D721Med (cell line): ENCODE measurements around the gene GUCD1.
"Not testable (repeated sequence)": the region's sequence is repeated elsewhere in the genome, so short reads cannot be mapped to it uniquely, and the experiment has no call there.

ENCODE experiments used
- DNase-seq: peaks from one replicate; pipeline ENCODE4 v3.0.0; 2011; ENCODE audit warnings: low spot score; ENCODE audit not compliant: insufficient read length
- FAIRE-seq: peaks from 2 replicates; lab custom pipeline; 2011; peaks lifted over from hg19 to GRCh38; lab: Jason Lieb, UNC
- CTCF ChIP-seq: IDR thresholded peaks from 2 replicates; pipeline ENCODE4 v1.5.1; 2012; ENCODE audit warnings: mild to moderate bottlenecking, control low read depth; ENCODE audit not compliant: insufficient read depth; ENCODE audit errors: missing control alignments

The GUCD1 gene

GRCh38 chr22:24595863-24596262 lies 40.9 kb upstream of the GUCD1 start:
- DNase-seq (no peak), FAIRE-seq (no peak)
- TF ChIP-seq CTCF, result no peak

GRCh38 chr22:24595228-24595627 lies 40.3 kb upstream of the GUCD1 start:
- TF ChIP-seq CTCF, result no peak
- DNase-seq, result no peak
- FAIRE-seq, result no peak

- no peak for DNase-seq
- no peak for TF ChIP-seq CTCF
- FAIRE-seq, result no peak
These were observed 39.7 kb upstream of the GUCD1 start for GRCh38 chr22:24594569-24595120.

GRCh38 chr22:24593836-24594568 lies 39.1 kb upstream of the GUCD1 start:
- TF ChIP-seq CTCF, result no peak
- FAIRE-seq (no peak), DNase-seq (no peak)

- not testable (repeated sequence) for DNase-seq, FAIRE-seq
These were observed 38.6 kb upstream of the GUCD1 start for GRCh38 chr22:24593559-24593835.

- TF ChIP-seq CTCF, result no peak
- no peak for FAIRE-seq
- DNase-seq, result peak; percentile 96
These were observed 38.1 kb upstream of the GUCD1 start, which contains the start of gene LRRC75B for GRCh38 chr22:24592851-24593558. Gene LRRC75B (minus strand): TSS chr22:24593073. CDS start chr22:24593039, 34 bp downstream.

GRCh38 chr22:24592058-24592850 lies 37.3 kb upstream of the GUCD1 start:
- no peak for TF ChIP-seq CTCF
- DNase-seq (peak; percentile 38), FAIRE-seq (no peak)
